ENCODE measurements around the gene HAND1.

The HAND1 gene

GRCh38 chr5:154485850-154486426 is 7.9 kb upstream of the HAND1 start:
- DNase-seq (ENCODE audit: low read depth in 2 of 2) = no peak
- H3K4me3 ChIP-seq (replicated peaks in 1 of 2; ENCODE audit: low read depth in 2 of 2, low read length in 2 of 2) = no peak overlapping the region
- no peak for TF ChIP-seq CTCF (IDR thresholded peaks at IDR 0.05; ENCODE audit: low read depth, low read length)

- H3K4me3 ChIP-seq (replicated peaks in 1 of 2; ENCODE audit: low read depth in 2 of 2, low read length in 2 of 2) = no peak overlapping the region
- no peak for DNase-seq (ENCODE audit: low read depth in 2 of 2)
- no peak for TF ChIP-seq CTCF (IDR thresholded peaks at IDR 0.05; ENCODE audit: low read depth, low read length)
Measured at GRCh38 chr5:154485096-154485491, 7.1 kb upstream of the HAND1 start.

- H3K4me3 ChIP-seq (replicated peaks in 1 of 2; ENCODE audit: low read depth in 2 of 2, low read length in 2 of 2) = no peak overlapping the region
- no peak for DNase-seq (ENCODE audit: low read depth in 2 of 2)
- TF ChIP-seq CTCF (IDR thresholded peaks at IDR 0.05; ENCODE audit: low read depth, low read length) = no peak
Measured at GRCh38 chr5:154484393-154485095, 6.5 kb upstream of the HAND1 start.

- TF ChIP-seq CTCF (IDR thresholded peaks at IDR 0.05; ENCODE audit: low read depth, low read length) = no peak
- DNase-seq (ENCODE audit: low read depth in 2 of 2) = no peak
- no peak overlapping the region for H3K4me3 ChIP-seq (replicated peaks in 1 of 2; ENCODE audit: low read depth in 2 of 2, low read length in 2 of 2)
Measured at GRCh38 chr5:154483654-154484392, 5.8 kb upstream of the HAND1 start.

DNA sequence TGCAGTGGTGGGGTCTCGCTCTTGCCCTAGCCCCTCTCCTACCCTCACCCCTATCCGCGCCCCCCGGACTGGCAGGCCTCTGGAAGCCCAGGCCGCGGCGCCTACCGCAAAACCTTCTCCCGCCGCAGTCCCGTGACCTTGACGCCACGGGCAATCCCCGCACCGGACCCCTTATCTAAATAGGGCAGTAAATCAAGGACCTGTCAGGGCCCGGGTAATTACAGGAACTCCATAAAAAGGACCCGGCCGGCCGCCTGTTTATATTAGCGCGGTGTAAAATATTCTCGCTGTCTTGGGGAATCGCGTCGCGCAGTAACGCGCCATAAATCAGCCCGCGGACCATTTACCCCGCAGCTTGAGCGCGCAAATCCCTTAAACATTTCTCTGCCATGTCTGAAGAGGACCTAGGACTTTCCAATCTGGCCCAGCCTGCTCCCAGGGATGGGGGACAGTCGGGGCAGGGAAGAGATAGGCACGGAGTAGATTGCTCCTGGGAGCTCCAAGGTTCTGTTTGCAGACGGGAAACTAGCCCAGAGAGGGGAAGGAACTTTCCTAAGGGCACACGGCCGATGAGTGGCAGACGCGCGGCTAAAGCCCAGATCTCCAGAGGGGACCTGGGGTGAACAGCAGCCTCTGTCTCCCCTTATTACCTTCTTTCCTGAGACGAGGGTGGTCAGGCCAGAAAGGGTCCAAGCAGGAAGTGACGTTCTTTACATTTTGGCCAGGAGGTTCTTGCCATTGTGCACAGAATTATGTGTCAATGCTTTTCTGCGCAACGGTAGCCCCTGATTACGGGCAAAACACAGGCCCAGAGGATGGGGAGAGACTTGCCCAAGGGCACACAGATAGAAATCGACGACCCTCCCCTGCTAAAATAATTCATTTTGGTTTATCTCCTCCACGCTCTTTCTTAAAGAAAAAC is 4.8 kb upstream of the HAND1 start:
- DNase-seq (ENCODE audit: low read depth in 2 of 2) = no peak
- H3K4me3 ChIP-seq (replicated peaks in 1 of 2; ENCODE audit: low read depth in 2 of 2, low read length in 2 of 2) = no peak overlapping the region
- TF ChIP-seq CTCF (IDR thresholded peaks at IDR 0.05; ENCODE audit: low read depth, low read length) = no peak

DNA sequence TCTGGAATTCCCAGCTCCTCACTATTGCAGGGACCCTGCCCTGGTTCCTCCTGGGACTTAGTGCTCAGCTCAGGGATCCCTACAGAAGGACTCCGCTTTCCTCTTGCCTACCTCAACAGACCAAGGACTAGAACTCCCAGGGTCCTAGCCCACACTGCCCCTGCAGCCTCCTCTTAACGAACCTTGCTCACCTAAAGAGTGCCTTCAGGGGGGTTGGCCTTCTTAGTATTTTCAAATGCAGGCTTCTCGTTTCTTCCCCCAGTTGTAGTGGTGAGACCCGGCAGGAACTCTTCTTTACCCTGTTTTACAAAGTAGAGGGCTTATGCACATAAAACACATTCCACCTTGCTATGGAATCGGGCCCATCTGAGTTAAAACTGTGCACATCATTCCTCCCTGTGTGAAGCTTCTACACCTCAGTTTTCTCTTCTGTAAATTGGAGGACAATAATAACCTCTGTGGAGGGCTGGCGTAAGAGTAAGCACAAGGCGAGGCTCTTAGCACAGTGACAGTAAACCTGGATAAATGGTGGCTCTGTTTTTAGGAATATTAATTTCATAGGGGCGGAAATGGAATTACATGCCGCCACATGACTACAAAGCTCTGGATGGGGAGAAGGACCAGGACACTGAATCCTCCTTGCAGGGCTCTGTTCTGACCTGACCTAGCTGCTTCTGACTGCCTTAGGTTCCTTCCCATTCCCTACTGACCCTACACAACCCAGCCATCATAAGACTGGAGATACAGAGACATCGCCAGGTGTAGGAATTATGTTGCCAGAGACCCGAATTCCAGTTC is 3.8 kb upstream of the HAND1 start:
- no peak for DNase-seq (ENCODE audit: low read depth in 2 of 2)
- H3K4me3 ChIP-seq (replicated peaks in 1 of 2; ENCODE audit: low read depth in 2 of 2, low read length in 2 of 2) = no peak overlapping the region
- no peak for TF ChIP-seq CTCF (IDR thresholded peaks at IDR 0.05; ENCODE audit: low read depth, low read length)
